Osteoblast (primary cell): Measurements from ENCODE around the gene SULF2. TPM values are rescaled to one million over a fixed set of nuclear protein-coding genes. Genes with fewer than 3 reads are reported as not detected.

Experiments
- DNase-seq: peaks from one replicate; pipeline ENCODE4 v3.0.0; 2011; ENCODE audit warnings: low spot score, mixed read lengths; ENCODE audit not compliant: insufficient read length; ENCODE audit errors: missing footprints
- H2AFZ ChIP-seq: 2 replicates; pipeline ENCODE4 v1.6.0; 2011; ENCODE audit warnings: mild to moderate bottlenecking, low read length
- H3K27ac ChIP-seq: 2 replicates; pipeline ENCODE4 v1.5.1; 2011; ENCODE audit warnings: mild to moderate bottlenecking, low read depth, low read length, moderate library complexity
- H3K27me3 ChIP-seq: 2 replicates; pipeline ENCODE4 v1.6.0; 2012; ENCODE audit warnings: mild to moderate bottlenecking, control low read depth, inconsistent platforms, low read length, moderate library complexity; ENCODE audit not compliant: insufficient read depth
- H3K36me3 ChIP-seq: 2 replicates; pipeline ENCODE4 v1.5.1; 2011; ENCODE audit warnings: mild to moderate bottlenecking, low read length, control low read depth, moderate library complexity; ENCODE audit not compliant: insufficient read depth
- H3K4me1 ChIP-seq: 2 replicates; pipeline ENCODE4 v1.5.1; 2011; ENCODE audit warnings: mild to moderate bottlenecking, low read length, control low read depth, moderate library complexity; ENCODE audit not compliant: insufficient read depth
- H3K4me2 ChIP-seq: 2 replicates; pipeline ENCODE4 v1.6.0; 2011; ENCODE audit warnings: mild to moderate bottlenecking, low read length; ENCODE audit not compliant: insufficient read depth
- H3K4me3 ChIP-seq: fragments of 200-600 bp; sonication (generic); 3 replicates; pipeline ENCODE4 v1.5.1; 2012; ENCODE audit warnings: mild to moderate bottlenecking, low read length, inconsistent platforms; ENCODE audit not compliant: insufficient read depth
- H3K79me2 ChIP-seq: 2 replicates; pipeline ENCODE4 v1.6.0; 2012; ENCODE audit warnings: mild to moderate bottlenecking, low read length, control low read depth, inconsistent platforms; ENCODE audit not compliant: insufficient read depth
- H3K9me3 ChIP-seq: 2 replicates; pipeline ENCODE4 v1.5.1; 2011; ENCODE audit warnings: low read depth, low read length, control low read depth
- H4K20me1 ChIP-seq: 2 replicates; pipeline ENCODE4 v1.6.0; 2012; ENCODE audit warnings: mild to moderate bottlenecking, low read length, control low read depth; ENCODE audit not compliant: insufficient read depth
- CTCF ChIP-seq: IDR thresholded peaks from 2 replicates; pipeline ENCODE4 v1.5.1; 2011; ENCODE audit warnings: mild to moderate bottlenecking, low read depth, low read length, moderate library complexity; ENCODE audit errors: extremely low read depth
- total RNA-seq: library from RNA; depleted of rRNA; stranded (reverse); fragments of >200 nt; gene quantifications from 2 replicates; pipeline ENCODE4 v1.2.3, GENCODE V29; 2012

Gene SULF2
- total RNA-seq, 1 donor, result 102 TPM

GRCh38 chr20:47802226-47802920, 17.1 kb upstream of the SULF2 start:
- Histone ChIP-seq H2AFZ (no peak overlapping the region), H4K20me1 (no peaks in the 10 kb centered on the region), H3K36me3 (no peaks in the 10 kb centered on the region), H3K27me3 (peaks cover 14% of the 10 kb centered on the region), H3K79me2 (no peaks in the 10 kb centered on the region), H3K9me3 (no peaks in the 10 kb centered on the region), H3K4me1 (no peaks in the 10 kb centered on the region), H3K27ac (no peak overlapping the region), H3K4me3 (no peak overlapping the region), H3K4me2 (no peak overlapping the region)
- TF ChIP-seq CTCF, result no peak
- no peak for DNase-seq

- H3K79me2 ChIP-seq, result no peaks in the 10 kb centered on the region
- H3K9me3 ChIP-seq, result no peaks in the 10 kb centered on the region
- H2AFZ ChIP-seq, result no peak overlapping the region
- no peak overlapping the region for H3K4me3 ChIP-seq
- no peaks in the 10 kb centered on the region for H3K4me1 ChIP-seq
- H3K27ac ChIP-seq, result no peak overlapping the region
- no peaks in the 10 kb centered on the region for H4K20me1 ChIP-seq
- DNase-seq, result no peak
- no peaks in the 10 kb centered on the region for H3K36me3 ChIP-seq
- H3K27me3 ChIP-seq, result peaks cover 9% of the 10 kb centered on the region
- H3K4me2 ChIP-seq, result no peak overlapping the region
- no peak for TF ChIP-seq CTCF
These were observed 16.5 kb upstream of the SULF2 start for GRCh38 chr20:47801759-47802158.

GRCh38 chr20:47801079-47801478, 15.8 kb upstream of the SULF2 start:
- Histone ChIP-seq H2AFZ (no peak overlapping the region), H3K27me3 (peaks cover 7% of the 10 kb centered on the region), H3K4me1 (no peaks in the 10 kb centered on the region), H3K27ac (no peak overlapping the region), H3K36me3 (no peaks in the 10 kb centered on the region), H3K79me2 (no peaks in the 10 kb centered on the region), H3K4me3 (no peak overlapping the region), H3K4me2 (no peak overlapping the region), H3K9me3 (no peaks in the 10 kb centered on the region), H4K20me1 (no peaks in the 10 kb centered on the region)
- no peak for TF ChIP-seq CTCF
- no peak for DNase-seq

- H3K4me1 ChIP-seq, result no peaks in the 10 kb centered on the region
- no peak for TF ChIP-seq CTCF
- no peak for DNase-seq
These were observed 15.3 kb upstream of the SULF2 start for GRCh38 chr20:47800623-47801022.

More at GRCh38 chr20:47800623-47801022, 15.3 kb upstream of the SULF2 start:
- no peak overlapping the region for H3K4me3 ChIP-seq
- no peak overlapping the region for H3K27ac ChIP-seq
- H3K79me2 ChIP-seq, result no peaks in the 10 kb centered on the region
- no peak overlapping the region for H2AFZ ChIP-seq
- H4K20me1 ChIP-seq, result no peaks in the 10 kb centered on the region
- H3K36me3 ChIP-seq, result no peaks in the 10 kb centered on the region
- H3K27me3 ChIP-seq, result peaks cover 4% of the 10 kb centered on the region
- H3K4me2 ChIP-seq, result no peak overlapping the region
- no peaks in the 10 kb centered on the region for H3K9me3 ChIP-seq
